Measurements from ENCODE around the gene MRPL47. TPM values are rescaled to one million over a fixed set of nuclear protein-coding genes. Genes with fewer than 3 reads are reported as not detected.

The MRPL47 gene
- total RNA-seq, 1 experiment from 2014 or later, result 58.7 TPM

DNA sequence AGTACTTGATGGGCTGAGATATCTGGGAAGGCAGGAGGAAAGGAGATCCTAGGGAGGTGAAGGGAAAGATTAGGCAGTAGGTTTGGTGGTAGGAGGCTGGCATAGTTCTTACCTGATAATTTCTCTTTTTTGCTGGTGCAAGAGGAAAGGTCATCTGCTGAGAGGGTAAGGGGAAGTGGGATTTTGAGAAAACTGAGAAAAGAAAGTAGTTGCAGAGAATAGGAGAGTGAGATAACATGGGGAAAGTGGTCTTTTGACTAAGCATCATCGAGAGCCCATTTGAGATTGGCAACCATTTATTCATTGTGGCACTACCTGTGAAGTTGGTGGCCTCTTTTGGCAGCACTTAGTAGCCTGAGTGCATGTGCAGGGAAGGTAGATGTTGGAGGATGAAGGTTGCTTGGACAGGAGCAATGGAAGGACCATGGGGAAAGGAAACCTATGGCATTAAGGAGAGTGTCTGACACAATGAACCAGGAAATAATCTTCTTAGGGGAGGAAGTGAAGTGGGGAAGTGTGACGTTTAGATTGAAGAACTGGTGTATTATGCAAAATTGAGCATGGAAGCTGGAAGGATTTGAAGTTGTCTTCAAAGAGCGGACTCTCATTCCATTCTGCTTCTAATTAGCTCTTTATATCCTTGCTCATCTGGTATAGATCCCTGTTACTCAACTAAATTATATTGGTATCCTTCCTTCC is 26.5 kb upstream of the MRPL47 start:
- ATAC-seq (no peak), DNase-seq (ENCODE audit: low read depth, low spot score) (no peak)
- in situ Hi-C loops (cut with HindIII; ENCODE audit: low pct_unique_long_range_greater_than_20kb, low sequenced_read_pairs) (no loop called here), intact Hi-C loops (cut with micrococcal nuclease; ENCODE audit: unreplicated experiment) (no loop called here)
- BruUV-seq (replicated peaks), result no TSS peak
- no peak overlapping the region for H3K27ac ChIP-seq (ENCODE audit: low read length)
- TF ChIP-seq CTCF (IDR thresholded peaks at IDR 0.05) (no peak), REST (IDR thresholded peaks at IDR 0.05; ENCODE audit: insufficient read depth in 1 of 2, low read depth in 2 of 2, low read length in 1 of 2) (no peak), SIN3A (IDR thresholded peaks at IDR 0.05; ENCODE audit: borderline replicate concordance, insufficient read depth, low read depth, low read length) (no peak), TCF7L2 (IDR thresholded peaks at IDR 0.05; ENCODE audit: low read depth, low read length) (no peak), POLR2AphosphoS5 (IDR thresholded peaks at IDR 0.05; ENCODE audit: low read depth, low read length) (no peak)
- H3K9me3 ChIP-seq (ENCODE audit: control insufficient read depth, insufficient read depth, low read depth, low read length), result no peaks in the 10 kb centered on the region
- ChIA-PET POLR2A (no interaction called here), CTCF (no interaction called here)
- H3K4me3 ChIP-seq (ENCODE audit: low read depth in 2 of 2, low read length in 2 of 2), result no peak overlapping the region
- H3K4me1 ChIP-seq (ENCODE audit: control insufficient read depth, insufficient read depth, low read length), result no peaks in the 10 kb centered on the region
- H3K36me3 ChIP-seq (ENCODE audit: control insufficient read depth, insufficient read depth, low read length), result no peaks in the 10 kb centered on the region
- no peaks in the 10 kb centered on the region for H3K27me3 ChIP-seq (ENCODE audit: control insufficient read depth, insufficient read depth, low read length)

DNA sequence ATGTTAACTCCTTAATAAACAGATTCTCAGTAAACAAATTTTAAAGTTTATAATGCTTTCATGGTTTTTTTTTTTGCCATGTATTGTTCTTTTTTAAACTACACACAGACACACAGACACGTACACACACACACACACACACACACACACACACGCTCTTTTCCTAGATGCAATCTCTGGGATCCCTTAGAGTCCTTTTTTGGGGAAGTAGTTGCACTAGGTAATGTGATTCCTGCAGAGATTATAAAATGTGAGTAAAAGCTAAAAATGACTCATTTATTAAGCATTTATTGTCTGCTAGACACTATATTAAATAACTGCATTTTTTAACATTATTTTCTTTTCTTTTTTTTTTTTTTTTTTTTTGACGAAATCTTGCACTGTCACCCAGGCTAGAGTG is 20.0 kb upstream of the MRPL47 start:
- ChIA-PET POLR2A (no interaction called here), CTCF (no interaction called here)
- no peak for ATAC-seq
- in situ Hi-C loops (cut with HindIII; ENCODE audit: low pct_unique_long_range_greater_than_20kb, low sequenced_read_pairs), result no loop called here
- Histone ChIP-seq H3K4me1 (ENCODE audit: control insufficient read depth, insufficient read depth, low read length) (no peaks in the 10 kb centered on the region), H3K9me3 (ENCODE audit: control insufficient read depth, insufficient read depth, low read depth, low read length) (no peaks in the 10 kb centered on the region), H3K4me3 (ENCODE audit: low read depth in 2 of 2, low read length in 2 of 2) (no peak overlapping the region), H3K36me3 (ENCODE audit: control insufficient read depth, insufficient read depth, low read length) (peaks cover 10% of the 10 kb centered on the region), H3K27me3 (ENCODE audit: control insufficient read depth, insufficient read depth, low read length) (no peaks in the 10 kb centered on the region), H3K27ac (ENCODE audit: low read length) (no peak overlapping the region)
- no peak for DNase-seq (ENCODE audit: low read depth, low spot score)
- BruUV-seq (replicated peaks), result no TSS peak
- intact Hi-C loops (cut with micrococcal nuclease; ENCODE audit: unreplicated experiment), result no loop called here
- TF ChIP-seq CTCF (IDR thresholded peaks at IDR 0.05) (no peak), TCF7L2 (IDR thresholded peaks at IDR 0.05; ENCODE audit: low read depth, low read length) (no peak), REST (IDR thresholded peaks at IDR 0.05; ENCODE audit: insufficient read depth in 1 of 2, low read depth in 2 of 2, low read length in 1 of 2) (no peak)

Measured in Panc1 (cell line).